DOHH2 (cell line): ENCODE data around the gene SLC22A8.

Experiments
- H3F3A ChIP-seq: fragments of 200-600 bp; sonication (generic), shearing (Covaris generic); 2 replicates; pipeline ENCODE4 v1.6.0; 2016; ENCODE audit warnings: antibody characterized with exemption, mild to moderate bottlenecking; ENCODE audit not compliant: control insufficient read depth, insufficient read depth
- H3K27ac ChIP-seq: fragments of 200-600 bp; sonication (generic); 2 replicates; pipeline ENCODE4 v1.5.1; 2014; ENCODE audit warnings: low read depth, mild to moderate bottlenecking, low read length, moderate library complexity
- H3K27me3 ChIP-seq: fragments of 200-600 bp; sonication (generic); 2 replicates; pipeline ENCODE4 v1.6.1; 2014; ENCODE audit warnings: mild to moderate bottlenecking, low read length, mixed read lengths; ENCODE audit not compliant: control insufficient read depth
- H3K36me3 ChIP-seq: fragments of 200-600 bp; sonication (generic); 2 replicates; pipeline ENCODE4 v1.6.1; 2014; ENCODE audit warnings: mild to moderate bottlenecking, low read length, moderate library complexity, mixed read lengths; ENCODE audit not compliant: control insufficient read depth
- H3K4me1 ChIP-seq: fragments of 200-600 bp; sonication (generic); 2 replicates; pipeline ENCODE4 v1.6.1; 2014; ENCODE audit warnings: mild to moderate bottlenecking, low read length, mixed read lengths; ENCODE audit not compliant: control insufficient read depth
- H3K4me2 ChIP-seq: fragments of 200-600 bp; sonication (generic); 2 replicates; pipeline ENCODE4 v1.6.0; 2014; ENCODE audit warnings: mild to moderate bottlenecking, low read length, moderate library complexity
- H3K4me3 ChIP-seq: fragments of 200-600 bp; sonication (generic); 2 replicates; pipeline ENCODE4 v1.5.1; 2014; ENCODE audit warnings: mild to moderate bottlenecking, low read length, mixed read lengths
- H3K79me2 ChIP-seq: fragments of 200-600 bp; sonication (generic); 2 replicates; pipeline ENCODE4 v1.6.1; 2014; ENCODE audit warnings: mild to moderate bottlenecking, low read length, mixed read lengths; ENCODE audit not compliant: control insufficient read depth
- H3K9me2 ChIP-seq: fragments of 200-600 bp; sonication (generic); replicated peaks from 2 replicates; pipeline ENCODE4 v1.6.1; 2014; ENCODE audit warnings: mild to moderate bottlenecking, low read length, mixed read lengths; ENCODE audit not compliant: control insufficient read depth
- H3K9me3 ChIP-seq: fragments of 200-600 bp; sonication (generic); 2 replicates; pipeline ENCODE4 v1.6.1; 2014; ENCODE audit warnings: antibody characterized with exemption, low read length, mixed read lengths; ENCODE audit not compliant: control insufficient read depth, insufficient read depth
- H4K20me1 ChIP-seq: fragments of 200-600 bp; sonication (generic); 2 replicates; pipeline ENCODE4 v1.6.0; 2014; ENCODE audit warnings: low read depth, mild to moderate bottlenecking, antibody characterized with exemption, low read length, moderate library complexity; ENCODE audit not compliant: control insufficient read depth, insufficient read depth
- CTCF ChIP-seq: fragments of 200-600 bp; sonication (generic); IDR thresholded peaks from one replicate; pipeline ENCODE4 v1.5.1; 2014; ENCODE audit warnings: antibody characterized with exemption, mild to moderate bottlenecking, low read depth, low read length; ENCODE audit not compliant: poor library complexity, severe bottlenecking
- EZH2phosphoT487 ChIP-seq: fragments of 200-600 bp; sonication (generic); IDR thresholded peaks from 2 replicates; pipeline ENCODE4 v1.6.1; 2017; ENCODE audit warnings: borderline replicate concordance, mild to moderate bottlenecking, antibody characterized with exemption, low read length, moderate library complexity, mixed read lengths

SLC22A8 gene

DNA sequence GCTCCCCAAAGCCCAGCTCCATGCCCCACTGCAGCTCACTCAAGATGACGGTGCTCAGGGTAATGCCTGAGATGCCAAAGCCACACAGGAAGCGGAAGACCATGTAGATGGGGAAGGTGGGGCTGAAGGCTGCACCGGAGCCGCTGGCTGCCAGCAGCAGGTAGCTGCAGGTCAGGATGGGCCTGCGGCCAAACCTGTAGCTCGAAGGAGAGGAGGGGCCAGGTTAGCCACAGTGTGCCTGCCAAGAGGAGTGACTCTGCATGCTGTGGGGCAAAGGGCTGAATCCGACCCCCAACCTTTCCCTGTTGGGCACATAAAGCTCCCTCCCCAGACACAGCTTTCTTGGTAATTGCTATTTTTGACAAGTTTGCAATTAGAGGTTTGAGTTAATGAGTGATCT, 16.0 kb downstream of the SLC22A8 start:
- Histone ChIP-seq H3K9me3 (no peaks in the 10 kb centered on the region), H3K9me2 (no peaks in the 10 kb centered on the region), H3K4me3 (no peak overlapping the region), H3K4me1 (no peaks in the 10 kb centered on the region), H3K27me3 (0 out of 2 replicates have a peak, but pooled peaks cover 6% of the 10 kb centered on the region), H3K4me2 (no peak overlapping the region), H3K27ac (no peak overlapping the region), H3K79me2 (no peaks in the 10 kb centered on the region), H3F3A (no peaks in the 10 kb centered on the region), H4K20me1 (no peaks in the 10 kb centered on the region), H3K36me3 (no peaks in the 10 kb centered on the region)
- TF ChIP-seq CTCF (no peak), EZH2phosphoT487 (no peak)

DNA sequence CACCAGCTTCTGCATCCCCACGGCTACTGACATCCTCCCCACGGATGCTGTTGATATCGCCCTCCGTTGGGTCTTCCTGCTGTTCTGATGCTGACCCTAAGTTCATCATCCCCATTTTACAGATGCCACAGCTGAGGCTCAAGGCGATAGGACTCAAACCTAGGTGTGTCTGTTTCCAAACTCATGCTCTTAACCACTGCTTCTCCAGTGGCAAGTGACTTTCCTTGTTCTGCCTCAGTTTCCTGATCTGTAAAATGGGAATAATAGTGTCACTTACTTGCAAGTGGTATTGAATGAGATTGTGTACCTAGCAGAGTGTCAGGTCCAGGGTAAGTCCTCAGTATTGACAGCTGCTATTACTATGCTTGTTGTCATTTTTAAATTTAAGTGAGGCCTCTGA, 16.5 kb downstream of the SLC22A8 start:
- no peaks in the 10 kb centered on the region for H4K20me1 ChIP-seq
- H3K4me1 ChIP-seq: no peaks in the 10 kb centered on the region
- no peaks in the 10 kb centered on the region for H3K36me3 ChIP-seq
- H3K79me2 ChIP-seq: no peaks in the 10 kb centered on the region
- H3K27ac ChIP-seq: no peak overlapping the region
- no peak overlapping the region for H3K4me2 ChIP-seq
- TF ChIP-seq EZH2phosphoT487 (no peak), CTCF (no peak)
- H3F3A ChIP-seq: no peaks in the 10 kb centered on the region
- no peaks in the 10 kb centered on the region for H3K9me3 ChIP-seq
- H3K27me3 ChIP-seq: 0 out of 2 replicates have a peak, but pooled peaks cover 6% of the 10 kb centered on the region
- no peak overlapping the region for H3K4me3 ChIP-seq
- H3K9me2 ChIP-seq: no peaks in the 10 kb centered on the region

GRCh38 chr11:62996271-62996670, 19.4 kb downstream of the SLC22A8 start:
- no peak overlapping the region for H3K4me3 ChIP-seq
- H3K79me2 ChIP-seq: no peaks in the 10 kb centered on the region
- no peaks in the 10 kb centered on the region for H3K9me3 ChIP-seq
- 0 out of 2 replicates have a peak, but pooled peaks cover 3% of the 10 kb centered on the region for H3K27me3 ChIP-seq
- no peak overlapping the region for H3K4me2 ChIP-seq
- no peaks in the 10 kb centered on the region for H3K36me3 ChIP-seq
- H3F3A ChIP-seq: no peaks in the 10 kb centered on the region
- H3K27ac ChIP-seq: no peak overlapping the region
- no peaks in the 10 kb centered on the region for H3K9me2 ChIP-seq
- H3K4me1 ChIP-seq: no peaks in the 10 kb centered on the region
- no peaks in the 10 kb centered on the region for H4K20me1 ChIP-seq
- no peak for TF ChIP-seq CTCF

- H3K9me2 ChIP-seq: no peaks in the 10 kb centered on the region
- H3K4me3 ChIP-seq: no peak overlapping the region
- H4K20me1 ChIP-seq: no peaks in the 10 kb centered on the region
- no peaks in the 10 kb centered on the region for H3K79me2 ChIP-seq
- no peak overlapping the region for H3K4me2 ChIP-seq
- no peaks in the 10 kb centered on the region for H3K9me3 ChIP-seq
- H3K27ac ChIP-seq: no peak overlapping the region
- 0 out of 2 replicates have a peak, but pooled peaks cover 3% of the 10 kb centered on the region for H3K27me3 ChIP-seq
- no peaks in the 10 kb centered on the region for H3F3A ChIP-seq
- no peaks in the 10 kb centered on the region for H3K36me3 ChIP-seq
- H3K4me1 ChIP-seq: no peaks in the 10 kb centered on the region
- TF ChIP-seq EZH2phosphoT487: no peak
- TF ChIP-seq CTCF: no peak
These were observed 20.9 kb downstream of the SLC22A8 start for GRCh38 chr11:62994775-62995174.
